SK-N-SH (cell line): ENCODE results near the gene FKBP2.

Experiments used
- CHD2 ChIP-seq: fragments of 150-350 bp; IDR thresholded peaks from 2 replicates; pipeline ENCODE4 v1.6.1; 2018; ENCODE audit warnings: low read length; ENCODE audit not compliant: partially characterized antibody
- JUND ChIP-seq: IDR thresholded peaks from 2 replicates; pipeline ENCODE4 v1.4.0; 2012
- MXI1 ChIP-seq: IDR thresholded peaks from 2 replicates; pipeline ENCODE4 v1.6.1; 2012; ENCODE audit warnings: mild to moderate bottlenecking, low read depth, low read length, improper control_type of control experiment
- POLR2AphosphoS5 ChIP-seq: IDR thresholded peaks from 2 replicates; pipeline ENCODE4 v1.6.1; 2012; ENCODE audit warnings: low read depth, low read length
- TF ChIP-seq, protein P1 (sequence below): fragments of 200-600 bp; sonication (generic); IDR thresholded peaks from 2 replicates; pipeline ENCODE4 v1.6.1; 2017; ENCODE audit warnings: antibody characterized with exemption, mild to moderate bottlenecking, moderate library complexity

- TF ChIP-seq, protein P1, sequence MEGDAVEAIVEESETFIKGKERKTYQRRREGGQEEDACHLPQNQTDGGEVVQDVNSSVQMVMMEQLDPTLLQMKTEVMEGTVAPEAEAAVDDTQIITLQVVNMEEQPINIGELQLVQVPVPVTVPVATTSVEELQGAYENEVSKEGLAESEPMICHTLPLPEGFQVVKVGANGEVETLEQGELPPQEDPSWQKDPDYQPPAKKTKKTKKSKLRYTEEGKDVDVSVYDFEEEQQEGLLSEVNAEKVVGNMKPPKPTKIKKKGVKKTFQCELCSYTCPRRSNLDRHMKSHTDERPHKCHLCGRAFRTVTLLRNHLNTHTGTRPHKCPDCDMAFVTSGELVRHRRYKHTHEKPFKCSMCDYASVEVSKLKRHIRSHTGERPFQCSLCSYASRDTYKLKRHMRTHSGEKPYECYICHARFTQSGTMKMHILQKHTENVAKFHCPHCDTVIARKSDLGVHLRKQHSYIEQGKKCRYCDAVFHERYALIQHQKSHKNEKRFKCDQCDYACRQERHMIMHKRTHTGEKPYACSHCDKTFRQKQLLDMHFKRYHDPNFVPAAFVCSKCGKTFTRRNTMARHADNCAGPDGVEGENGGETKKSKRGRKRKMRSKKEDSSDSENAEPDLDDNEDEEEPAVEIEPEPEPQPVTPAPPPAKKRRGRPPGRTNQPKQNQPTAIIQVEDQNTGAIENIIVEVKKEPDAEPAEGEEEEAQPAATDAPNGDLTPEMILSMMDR: peak; percentile 25; the same call in 1 of the 2 replicates
- no peak for TF ChIP-seq POLR2AphosphoS5
- no peak for TF ChIP-seq MXI1
- TF ChIP-seq JUND: no peak
- TF ChIP-seq CHD2: no peak
Observed at GRCh38 chr11:64263021-64263946, 22.4 kb downstream of the FKBP2 start.
